IMR-90 (cell line): ENCODE measurements around the gene ZNF521. TPM values are rescaled to one million over a fixed set of nuclear protein-coding genes. Genes with fewer than 3 reads are reported as not detected.

Experiments
- ATAC-seq: fragments of 200-7000 bp; cut with Tn5 transposase; 2 replicates; pipeline ENCODE4 v1.9.1; 2020; ENCODE audit warnings: low read depth, mild to moderate bottlenecking, moderate library complexity
- BruUV-seq: library from RNA; stranded (reverse); fragments of 400-500 nt; replicated peaks from 2 replicates; lab custom pipeline; 2021; lab: Mats Ljungman, UMichigan
- CTCF ChIA-PET: fragments of 300-600 bp; formaldehyde crosslinking; extraction: SDS; loops from one replicate; lab custom pipeline; 2021; ENCODE audit warnings: antibody characterized with exemption; lab: Yijun Ruan, JAX
- POLR2A ChIA-PET: fragments of 300-600 bp; sonication (Branson Sonifier 250); formaldehyde crosslinking; loops from one replicate; lab custom pipeline; 2022; ENCODE audit warnings: antibody characterized with exemption; ENCODE audit not compliant: unreplicated experiment; lab: Charles Lee
- DNase-seq: peaks from one replicate; pipeline ENCODE4 v3.0.0; 2013
- H2AFZ ChIP-seq: replicated peaks from 2 replicates; pipeline ENCODE3; 2013; ENCODE audit warnings: low read length, mild to moderate bottlenecking; ENCODE audit not compliant: poor library complexity
- H2AK5ac ChIP-seq: 2 replicates; pipeline ENCODE4 v1.6.1; 2013; ENCODE audit warnings: low read depth, low read length, inconsistent platforms
- H2AK9ac ChIP-seq: replicated peaks from 2 replicates; pipeline ENCODE3; 2013; ENCODE audit warnings: mild to moderate bottlenecking, low read depth, low read length, moderate library complexity; ENCODE audit not compliant: poor library complexity
- H2BK120ac ChIP-seq: 2 replicates; pipeline ENCODE4 v1.6.1; 2013; ENCODE audit warnings: low read depth, low read length, inconsistent platforms
- H2BK15ac ChIP-seq: 3 replicates; pipeline ENCODE4 v1.6.1; 2013; ENCODE audit warnings: low read depth, low read length, inconsistent platforms
- H2BK20ac ChIP-seq: 2 replicates; pipeline ENCODE4 v1.6.1; 2013; ENCODE audit warnings: low read depth, mild to moderate bottlenecking, inconsistent platforms, low read length, moderate library complexity
- H2BK5ac ChIP-seq: 2 replicates; pipeline ENCODE4 v1.6.1; 2013; ENCODE audit warnings: mild to moderate bottlenecking, low read depth, low read length, inconsistent platforms; ENCODE audit not compliant: poor library complexity, severe bottlenecking
- H3K14ac ChIP-seq: replicated peaks from 2 replicates; pipeline ENCODE4 v1.6.1; 2013; ENCODE audit warnings: low read depth, low read length, inconsistent platforms
- H3K18ac ChIP-seq: 2 replicates; pipeline ENCODE4 v1.6.1; 2013; ENCODE audit warnings: low read depth, low read length, control low read depth
- H3K23ac ChIP-seq: 2 replicates; pipeline ENCODE4 v1.6.1; 2013; ENCODE audit warnings: low read depth, low read length, inconsistent platforms
- H3K27ac ChIP-seq: 2 replicates; pipeline ENCODE4 v1.5.1; 2013; ENCODE audit warnings: mild to moderate bottlenecking, control low read depth, low read length; ENCODE audit not compliant: insufficient read depth
- H3K27me3 ChIP-seq: 2 replicates; pipeline ENCODE4 v1.6.1; 2013; ENCODE audit warnings: low read length; ENCODE audit not compliant: control insufficient read depth, insufficient read depth
- H3K36me3 ChIP-seq: 2 replicates; pipeline ENCODE4 v1.6.1; 2013; ENCODE audit warnings: low read length, mixed read lengths; ENCODE audit not compliant: control insufficient read depth, insufficient read depth
- H3K4ac ChIP-seq: 2 replicates; pipeline ENCODE4 v1.6.1; 2013; ENCODE audit warnings: low read depth, low read length, inconsistent platforms
- H3K4me1 ChIP-seq: 2 replicates; pipeline ENCODE4 v1.6.1; 2013; ENCODE audit warnings: low read length, mixed read lengths; ENCODE audit not compliant: control insufficient read depth, insufficient read depth
- H3K4me2 ChIP-seq: 2 replicates; pipeline ENCODE4 v1.6.1; 2013; ENCODE audit warnings: low read depth, mild to moderate bottlenecking, control low read depth, low read length, moderate library complexity
- H3K4me3 ChIP-seq: 2 replicates; pipeline ENCODE4 v1.5.1; 2013; ENCODE audit warnings: low read depth, mild to moderate bottlenecking, control low read depth, low read length, moderate library complexity; ENCODE audit not compliant: insufficient read depth
- H3K56ac ChIP-seq: 2 replicates; pipeline ENCODE4 v1.6.1; 2013; ENCODE audit warnings: low read length, inconsistent platforms; ENCODE audit not compliant: insufficient read depth; ENCODE audit errors: extremely low read depth
- H3K79me1 ChIP-seq, 2 experiments: 2 replicates each; pipeline ENCODE4 v1.6.1; 2013; ENCODE audit warnings: low read length in 2 of 2, inconsistent platforms in 1 of 2, low read depth in 1 of 2
- H3K9ac ChIP-seq: 2 replicates; pipeline ENCODE4 v1.6.1; 2013; ENCODE audit warnings: low read depth, low read length, control low read depth
- H3K9me1 ChIP-seq: 2 replicates; pipeline ENCODE4 v1.6.1; 2013; ENCODE audit warnings: low read length, inconsistent platforms; ENCODE audit not compliant: insufficient read depth
- H3K9me3 ChIP-seq: 2 replicates; pipeline ENCODE4 v1.6.1; 2013; ENCODE audit warnings: low read length; ENCODE audit not compliant: control insufficient read depth, insufficient read depth
- H4K20me1 ChIP-seq: 2 replicates; pipeline ENCODE4 v1.6.1; 2013; ENCODE audit warnings: low read length, inconsistent platforms; ENCODE audit not compliant: insufficient read depth
- H4K5ac ChIP-seq: 2 replicates; pipeline ENCODE4 v1.6.1; 2013; ENCODE audit warnings: mild to moderate bottlenecking, low read depth, low read length, control low read depth
- H4K8ac ChIP-seq, 2 experiments: 2 replicates each; pipeline ENCODE4 v1.6.1; 2013; ENCODE audit warnings: low read depth in 2 of 2, low read length in 2 of 2, control low read depth in 1 of 2, inconsistent platforms in 1 of 2
- H4K91ac ChIP-seq: 2 replicates; pipeline ENCODE4 v1.6.1; 2013; ENCODE audit warnings: low read depth, low read length, inconsistent platforms; ENCODE audit not compliant: insufficient read depth
- BHLHE40 ChIP-seq: fragments of 150-350 bp; IDR thresholded peaks from 2 replicates; pipeline ENCODE4 v1.6.1; 2016; ENCODE audit warnings: mild to moderate bottlenecking, low read depth, low read length
- CEBPB ChIP-seq: IDR thresholded peaks from 2 replicates; pipeline ENCODE4 v1.6.1; 2012; ENCODE audit warnings: low read depth, low read length, improper control_type of control experiment
- FOS ChIP-seq: fragments of 150-350 bp; IDR thresholded peaks from 2 replicates; pipeline ENCODE4 v1.6.1; 2016; ENCODE audit warnings: low read depth, low read length
- MAZ ChIP-seq: IDR thresholded peaks from 2 replicates; pipeline ENCODE4 v1.6.1; 2012; ENCODE audit warnings: low read depth, mild to moderate bottlenecking, low read length, improper control_type of control experiment, moderate library complexity, borderline replicate concordance
- MXI1 ChIP-seq: IDR thresholded peaks from 2 replicates; pipeline ENCODE4 v1.6.1; 2012; ENCODE audit warnings: low read depth, mild to moderate bottlenecking, low read length, moderate library complexity, borderline replicate concordance
- NFE2L2 ChIP-seq: fragments of 150-350 bp; IDR thresholded peaks from 2 replicates; pipeline ENCODE4 v1.6.1; 2016; ENCODE audit warnings: low read depth, mild to moderate bottlenecking, low read length
- RAD21 ChIP-seq: IDR thresholded peaks from 2 replicates; pipeline ENCODE4 v1.6.1; 2012; ENCODE audit warnings: low read length, improper control_type of control experiment
- RCOR1 ChIP-seq: IDR thresholded peaks from 2 replicates; pipeline ENCODE4 v1.6.1; 2012; ENCODE audit warnings: mild to moderate bottlenecking, low read length, improper control_type of control experiment; ENCODE audit not compliant: insufficient replicate concordance
- RFX5 ChIP-seq: IDR thresholded peaks from 2 replicates; pipeline ENCODE4 v1.8.0; 2012; ENCODE audit warnings: low read depth, mild to moderate bottlenecking, low read length, moderate library complexity
- dilution Hi-C: fragments of 300-500 bp; cut with HindIII; formaldehyde crosslinking; loops from one replicate; pipeline ENCODE4 v1.14.3; 2018; ENCODE audit warnings: low sequenced_read_pairs; ENCODE audit not compliant: unreplicated experiment
- in situ Hi-C: fragments of 300-500 bp; cut with MboI; formaldehyde crosslinking; loops from 3 replicates; pipeline ENCODE4 v1.14.3; 2019; ENCODE audit warnings: low sequenced_read_pairs, inconsistent platforms, mixed read lengths
- intact Hi-C: fragments of 100-400 bp; cut with micrococcal nuclease; formaldehyde crosslinking; loops from 2 replicates; pipeline ENCODE4 v1.10.0; 2022
- polyA plus RNA-seq, 3 experiments: library from polyadenylated mRNA; depleted of rRNA; stranded (reverse); fragments of >200 nt; gene quantifications; 2 replicates each; pipeline ENCODE4 v1.2.3, GENCODE V29; 2012; ENCODE audit warnings: low replicate concordance in 1 of 3
- total RNA-seq: library from RNA; depleted of rRNA; stranded (reverse); fragments of >200 nt; gene quantifications from 2 replicates; pipeline ENCODE4 v1.2.3, GENCODE V29; 2012
- TF ChIP-seq, protein P1 (sequence below): conservative IDR thresholded peaks from 2 replicates; pipeline ENCODE4 v1.5.1; 2012; ENCODE audit warnings: mild to moderate bottlenecking, low read depth, low read length, improper control_type of control experiment
- TF ChIP-seq, protein P2 (sequence below): fragments of 150-350 bp; IDR thresholded peaks from 2 replicates; pipeline ENCODE4 v1.6.1; 2016; ENCODE audit warnings: low read depth, mild to moderate bottlenecking, low read length, moderate library complexity, borderline replicate concordance

The ZNF521 gene
- total and polyA plus RNA-seq, 2 of the 4 experiments (the other 2 are of a cell fraction): 21.5 to 59.3 TPM

DNA sequence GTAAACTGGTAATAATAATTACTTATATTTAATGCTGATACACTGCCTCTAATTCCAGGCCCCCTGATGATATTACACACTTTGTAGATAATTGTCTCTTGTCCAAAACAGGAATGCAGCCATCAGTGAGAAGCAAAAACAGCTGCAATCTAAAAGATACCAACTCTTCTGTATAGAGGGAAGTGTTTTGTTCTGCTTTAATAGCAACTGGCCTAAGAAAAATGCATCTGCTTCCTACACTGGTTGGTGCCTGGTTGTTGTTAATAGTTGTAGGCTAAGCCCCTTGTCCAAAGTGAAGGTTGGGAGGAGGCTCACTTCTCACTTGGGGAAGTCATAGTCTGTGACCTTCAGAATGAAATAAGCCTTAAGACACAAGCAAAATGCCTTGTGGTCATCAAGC is 332.0 kb downstream of the ZNF521 start:
- H3K56ac ChIP-seq: no peak overlapping the region
- no peak overlapping the region for H2BK5ac ChIP-seq
- intact Hi-C loops (no loop called here), in situ Hi-C loops (no loop called here), dilution Hi-C loops (no loop called here)
- ChIA-PET CTCF (interaction anchor here (0.5 kb wide), 1 partner anchor 58 kb away, joined by 4 read pairs; no protein-coding TSS in a partner anchor), POLR2A (no interaction called here)
- ATAC-seq: no peak
- H3K4me1 ChIP-seq: no peaks in the 10 kb centered on the region
- no peak overlapping the region for H4K8ac ChIP-seq
- H3K27me3 ChIP-seq: no peaks in the 10 kb centered on the region; the same call in 1 of the 2 replicates
- H3K4me2 ChIP-seq: no peak overlapping the region
- H2BK20ac ChIP-seq: no peak overlapping the region
- no peak overlapping the region for H3K27ac ChIP-seq
- H3K9ac ChIP-seq: no peak overlapping the region
- H2AK5ac ChIP-seq: no peak overlapping the region
- H4K20me1 ChIP-seq: no peaks in the 10 kb centered on the region
- no peak overlapping the region for H3K4ac ChIP-seq
- no peak overlapping the region for H3K23ac ChIP-seq
- H2AFZ ChIP-seq: no peak overlapping the region
- TF ChIP-seq RFX5 (no peak), RAD21 (no peak), FOS (no peak), MAZ (no peak), NFE2L2 (no peak), BHLHE40 (no peak), RCOR1 (no peak), CEBPB (no peak), MXI1 (no peak)
- TF ChIP-seq, protein P1, sequence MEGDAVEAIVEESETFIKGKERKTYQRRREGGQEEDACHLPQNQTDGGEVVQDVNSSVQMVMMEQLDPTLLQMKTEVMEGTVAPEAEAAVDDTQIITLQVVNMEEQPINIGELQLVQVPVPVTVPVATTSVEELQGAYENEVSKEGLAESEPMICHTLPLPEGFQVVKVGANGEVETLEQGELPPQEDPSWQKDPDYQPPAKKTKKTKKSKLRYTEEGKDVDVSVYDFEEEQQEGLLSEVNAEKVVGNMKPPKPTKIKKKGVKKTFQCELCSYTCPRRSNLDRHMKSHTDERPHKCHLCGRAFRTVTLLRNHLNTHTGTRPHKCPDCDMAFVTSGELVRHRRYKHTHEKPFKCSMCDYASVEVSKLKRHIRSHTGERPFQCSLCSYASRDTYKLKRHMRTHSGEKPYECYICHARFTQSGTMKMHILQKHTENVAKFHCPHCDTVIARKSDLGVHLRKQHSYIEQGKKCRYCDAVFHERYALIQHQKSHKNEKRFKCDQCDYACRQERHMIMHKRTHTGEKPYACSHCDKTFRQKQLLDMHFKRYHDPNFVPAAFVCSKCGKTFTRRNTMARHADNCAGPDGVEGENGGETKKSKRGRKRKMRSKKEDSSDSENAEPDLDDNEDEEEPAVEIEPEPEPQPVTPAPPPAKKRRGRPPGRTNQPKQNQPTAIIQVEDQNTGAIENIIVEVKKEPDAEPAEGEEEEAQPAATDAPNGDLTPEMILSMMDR: no peak
- TF ChIP-seq, protein P2, sequence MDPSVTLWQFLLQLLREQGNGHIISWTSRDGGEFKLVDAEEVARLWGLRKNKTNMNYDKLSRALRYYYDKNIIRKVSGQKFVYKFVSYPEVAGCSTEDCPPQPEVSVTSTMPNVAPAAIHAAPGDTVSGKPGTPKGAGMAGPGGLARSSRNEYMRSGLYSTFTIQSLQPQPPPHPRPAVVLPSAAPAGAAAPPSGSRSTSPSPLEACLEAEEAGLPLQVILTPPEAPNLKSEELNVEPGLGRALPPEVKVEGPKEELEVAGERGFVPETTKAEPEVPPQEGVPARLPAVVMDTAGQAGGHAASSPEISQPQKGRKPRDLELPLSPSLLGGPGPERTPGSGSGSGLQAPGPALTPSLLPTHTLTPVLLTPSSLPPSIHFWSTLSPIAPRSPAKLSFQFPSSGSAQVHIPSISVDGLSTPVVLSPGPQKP: no peak
- no peak overlapping the region for H3K18ac ChIP-seq
- no peak overlapping the region for H3K4me3 ChIP-seq
- H4K91ac ChIP-seq: no peak overlapping the region
- H3K79me1 ChIP-seq: no peaks in the 10 kb centered on the region
- no peaks in the 10 kb centered on the region for H3K9me3 ChIP-seq
- BruUV-seq: no TSS peak
- no peaks in the 10 kb centered on the region for H3K36me3 ChIP-seq
- H2BK15ac ChIP-seq: no peak overlapping the region
- H3K14ac ChIP-seq: no peak overlapping the region
- DNase-seq: no peak
- no peak overlapping the region for H4K5ac ChIP-seq
- no peak overlapping the region for H2BK120ac ChIP-seq
- H2AK9ac ChIP-seq: no peak overlapping the region
- H3K9me1 ChIP-seq: no peaks in the 10 kb centered on the region
